DOHH2 (cell line): Measurements from ENCODE around the gene RPS17.

Experiments
- H3F3A ChIP-seq: fragments of 200-600 bp; sonication (generic), shearing (Covaris generic); 2 replicates; pipeline ENCODE4 v1.6.0; 2016; ENCODE audit warnings: antibody characterized with exemption, mild to moderate bottlenecking; ENCODE audit not compliant: control insufficient read depth, insufficient read depth
- H3K27ac ChIP-seq: fragments of 200-600 bp; sonication (generic); 2 replicates; pipeline ENCODE4 v1.5.1; 2014; ENCODE audit warnings: low read depth, mild to moderate bottlenecking, low read length, moderate library complexity
- H3K27me3 ChIP-seq: fragments of 200-600 bp; sonication (generic); 2 replicates; pipeline ENCODE4 v1.6.1; 2014; ENCODE audit warnings: mild to moderate bottlenecking, low read length, mixed read lengths; ENCODE audit not compliant: control insufficient read depth
- H3K36me3 ChIP-seq: fragments of 200-600 bp; sonication (generic); 2 replicates; pipeline ENCODE4 v1.6.1; 2014; ENCODE audit warnings: mild to moderate bottlenecking, low read length, moderate library complexity, mixed read lengths; ENCODE audit not compliant: control insufficient read depth
- H3K4me1 ChIP-seq: fragments of 200-600 bp; sonication (generic); 2 replicates; pipeline ENCODE4 v1.6.1; 2014; ENCODE audit warnings: mild to moderate bottlenecking, low read length, mixed read lengths; ENCODE audit not compliant: control insufficient read depth
- H3K4me2 ChIP-seq: fragments of 200-600 bp; sonication (generic); 2 replicates; pipeline ENCODE4 v1.6.0; 2014; ENCODE audit warnings: mild to moderate bottlenecking, low read length, moderate library complexity
- H3K4me3 ChIP-seq: fragments of 200-600 bp; sonication (generic); 2 replicates; pipeline ENCODE4 v1.5.1; 2014; ENCODE audit warnings: mild to moderate bottlenecking, low read length, mixed read lengths
- H3K79me2 ChIP-seq: fragments of 200-600 bp; sonication (generic); 2 replicates; pipeline ENCODE4 v1.6.1; 2014; ENCODE audit warnings: mild to moderate bottlenecking, low read length, mixed read lengths; ENCODE audit not compliant: control insufficient read depth
- H3K9me2 ChIP-seq: fragments of 200-600 bp; sonication (generic); replicated peaks from 2 replicates; pipeline ENCODE4 v1.6.1; 2014; ENCODE audit warnings: mild to moderate bottlenecking, low read length, mixed read lengths; ENCODE audit not compliant: control insufficient read depth
- H3K9me3 ChIP-seq: fragments of 200-600 bp; sonication (generic); 2 replicates; pipeline ENCODE4 v1.6.1; 2014; ENCODE audit warnings: antibody characterized with exemption, low read length, mixed read lengths; ENCODE audit not compliant: control insufficient read depth, insufficient read depth
- H4K20me1 ChIP-seq: fragments of 200-600 bp; sonication (generic); 2 replicates; pipeline ENCODE4 v1.6.0; 2014; ENCODE audit warnings: low read depth, mild to moderate bottlenecking, antibody characterized with exemption, low read length, moderate library complexity; ENCODE audit not compliant: control insufficient read depth, insufficient read depth
- CTCF ChIP-seq: fragments of 200-600 bp; sonication (generic); IDR thresholded peaks from one replicate; pipeline ENCODE4 v1.5.1; 2014; ENCODE audit warnings: antibody characterized with exemption, mild to moderate bottlenecking, low read depth, low read length; ENCODE audit not compliant: poor library complexity, severe bottlenecking
- EZH2phosphoT487 ChIP-seq: fragments of 200-600 bp; sonication (generic); IDR thresholded peaks from 2 replicates; pipeline ENCODE4 v1.6.1; 2017; ENCODE audit warnings: borderline replicate concordance, mild to moderate bottlenecking, antibody characterized with exemption, low read length, moderate library complexity, mixed read lengths

RPS17 gene

GRCh38 chr15:82568986-82569385, 28.7 kb upstream of the RPS17 start:
- Histone ChIP-seq H3K79me2 (no peaks in the 10 kb centered on the region), H3F3A (no peaks in the 10 kb centered on the region), H3K36me3 (no peaks in the 10 kb centered on the region), H4K20me1 (no peaks in the 10 kb centered on the region), H3K4me2 (no peak overlapping the region), H3K9me2 (no peaks in the 10 kb centered on the region), H3K9me3 (no peaks in the 10 kb centered on the region), H3K4me3 (no peak overlapping the region), H3K4me1 (no peaks in the 10 kb centered on the region), H3K27ac (no peak overlapping the region), H3K27me3 (peaks cover 13% of the 10 kb centered on the region)
- no peak for TF ChIP-seq CTCF
- no peak for TF ChIP-seq EZH2phosphoT487

GRCh38 chr15:82567661-82568060, 27.4 kb upstream of the RPS17 start:
- Histone ChIP-seq H3K9me3 (no peaks in the 10 kb centered on the region), H3K4me1 (no peaks in the 10 kb centered on the region), H3K27ac (no peak overlapping the region), H3K36me3 (no peaks in the 10 kb centered on the region), H4K20me1 (no peaks in the 10 kb centered on the region), H3K9me2 (no peaks in the 10 kb centered on the region), H3F3A (no peaks in the 10 kb centered on the region), H3K79me2 (no peaks in the 10 kb centered on the region), H3K4me3 (no peak overlapping the region), H3K4me2 (no peak overlapping the region), H3K27me3 (peaks cover 9% of the 10 kb centered on the region)
- TF ChIP-seq EZH2phosphoT487 (no peak), CTCF (no peak)

- Histone ChIP-seq H3F3A (no peaks in the 10 kb centered on the region), H3K4me3 (no peak overlapping the region), H3K27ac (no peak overlapping the region), H3K4me1 (no peaks in the 10 kb centered on the region), H4K20me1 (no peaks in the 10 kb centered on the region), H3K9me2 (no peaks in the 10 kb centered on the region), H3K4me2 (no peak overlapping the region), H3K79me2 (no peaks in the 10 kb centered on the region), H3K27me3 (peaks cover 10% of the 10 kb centered on the region; the same call in 1 of the 2 replicates), H3K9me3 (no peaks in the 10 kb centered on the region), H3K36me3 (no peaks in the 10 kb centered on the region)
- TF ChIP-seq EZH2phosphoT487, result no peak
These were observed 26.4 kb upstream of the RPS17 start for GRCh38 chr15:82566690-82567089.

GRCh38 chr15:82558502-82558901, 18.2 kb upstream of the RPS17 start:
- peaks cover 38% of the 10 kb centered on the region for H3K27me3 ChIP-seq
- no peaks in the 10 kb centered on the region for H4K20me1 ChIP-seq
- no peaks in the 10 kb centered on the region for H3K36me3 ChIP-seq
- no peaks in the 10 kb centered on the region for H3K9me2 ChIP-seq
- TF ChIP-seq EZH2phosphoT487 (no peak), CTCF (no peak)
- no peaks in the 10 kb centered on the region for H3F3A ChIP-seq
- H3K4me1 ChIP-seq, result no peaks in the 10 kb centered on the region
- H3K9me3 ChIP-seq, result no peaks in the 10 kb centered on the region
- H3K4me3 ChIP-seq, result no peak overlapping the region
- H3K4me2 ChIP-seq, result no peak overlapping the region
- no peaks in the 10 kb centered on the region for H3K79me2 ChIP-seq
- no peak overlapping the region for H3K27ac ChIP-seq
